Endothelial cell of umbilical vein (primary cell): ENCODE results near the gene NSL1. TPM values are rescaled to one million over a fixed set of nuclear protein-coding genes. Genes with fewer than 3 reads are reported as not detected.

ENCODE experiments used
- BruUV-seq: library from RNA; stranded (reverse); fragments of 400-500 nt; replicated peaks from 2 replicates; lab custom pipeline; 2021; lab: Mats Ljungman, UMichigan
- CTCF ChIA-PET: fragments of 300-600, 350-600 bp; sonication (Branson Sonifier 250); formaldehyde crosslinking; loops from one replicate; lab custom pipeline; 2021; ENCODE audit warnings: antibody characterized with exemption, inconsistent platforms; lab: Charles Lee
- POLR2A ChIA-PET: fragments of 300-600, 350-600 bp; sonication (Branson Sonifier 250); formaldehyde crosslinking; loops from one replicate; lab custom pipeline; 2021; ENCODE audit warnings: antibody characterized with exemption, inconsistent platforms; lab: Charles Lee
- DNase-seq: peaks from one replicate; pipeline ENCODE4 v3.0.0-alpha.2; 2011; ENCODE audit warnings: low read depth, low spot score
- FAIRE-seq: peaks from 2 replicates; lab custom pipeline; 2011; peaks lifted over from hg19 to GRCh38; lab: Jason Lieb, UNC
- H2AFZ ChIP-seq: 2 replicates; pipeline ENCODE4 v1.6.0; 2012; ENCODE audit warnings: low read depth, low read length, control low read depth, inconsistent platforms
- H3K27ac ChIP-seq: 2 replicates; pipeline ENCODE4 v1.5.1; 2011; ENCODE audit warnings: low read depth, mild to moderate bottlenecking, control low read depth, low read length, moderate library complexity; ENCODE audit not compliant: insufficient read depth
- H3K27me3 ChIP-seq, 2 experiments: 2 replicates each; pipeline versions ENCODE4 v1.6.0 to v1.6.1; 2011; ENCODE audit warnings: low read length in 2 of 2, mixed read lengths in 1 of 2; ENCODE audit not compliant: control insufficient read depth in 2 of 2, insufficient read depth in 2 of 2
- H3K36me3 ChIP-seq, 2 experiments: 2 replicates in 1 of 2; 3 replicates in 1 of 2; pipeline ENCODE4 v1.5.1; 2011; ENCODE audit warnings: low read length in 2 of 2, mild to moderate bottlenecking in 1 of 2, moderate library complexity in 1 of 2; ENCODE audit not compliant: control insufficient read depth in 2 of 2, insufficient read depth in 2 of 2; ENCODE audit errors: extremely low read depth in 1 of 2
- H3K4me1 ChIP-seq: 3 replicates; pipeline ENCODE4 v1.5.1; 2011; ENCODE audit warnings: mild to moderate bottlenecking, low read length; ENCODE audit not compliant: control insufficient read depth, insufficient read depth; ENCODE audit errors: extremely low read depth
- H3K4me2 ChIP-seq: 2 replicates; pipeline ENCODE4 v1.6.1; 2011; ENCODE audit warnings: low read length, control low read depth, mixed read lengths; ENCODE audit not compliant: insufficient read depth
- H3K4me3 ChIP-seq, 3 experiments: fragments of 200-600 bp in 1 of 3; sonication (generic), shearing (Covaris generic) in 1 of 3; replicated peaks in 1 of 3; 2 replicates each; pipeline ENCODE4 v1.5.1; 2011 to 2016; ENCODE audit warnings: control low read depth in 3 of 3, low read length in 3 of 3, mild to moderate bottlenecking in 2 of 3, inconsistent platforms in 1 of 3, low read depth in 1 of 3, moderate library complexity in 1 of 3; ENCODE audit not compliant: insufficient read depth in 1 of 3
- H3K79me2 ChIP-seq: 2 replicates; pipeline ENCODE4 v1.6.0; 2012; ENCODE audit warnings: low read length, inconsistent platforms; ENCODE audit not compliant: control insufficient read depth, insufficient read depth
- H3K9ac ChIP-seq: replicated peaks from 2 replicates; pipeline ENCODE3; 2011; ENCODE audit warnings: low read length, control low read depth; ENCODE audit not compliant: insufficient read depth; ENCODE audit errors: extremely low read depth
- H3K9me1 ChIP-seq: replicated peaks from 3 replicates; pipeline ENCODE4 v1.6.0; 2011; ENCODE audit warnings: mild to moderate bottlenecking, low read length; ENCODE audit not compliant: control insufficient read depth, insufficient read depth; ENCODE audit errors: extremely low read depth
- H3K9me3 ChIP-seq: replicated peaks from 2 replicates; pipeline ENCODE4 v1.5.1; 2012; ENCODE audit warnings: low read length, inconsistent platforms; ENCODE audit not compliant: control insufficient read depth, insufficient read depth
- H4K20me1 ChIP-seq: replicated peaks from 2 replicates; pipeline ENCODE3; 2011; ENCODE audit warnings: mild to moderate bottlenecking, low read length; ENCODE audit not compliant: control insufficient read depth, insufficient read depth; ENCODE audit errors: extremely low read depth
- EZH2 ChIP-seq: IDR thresholded peaks from 2 replicates; pipeline ENCODE4 v1.6.1; 2012; ENCODE audit warnings: borderline replicate concordance, low read depth, mild to moderate bottlenecking, moderate library complexity, low read length, inconsistent platforms; ENCODE audit not compliant: severe bottlenecking
- FOS ChIP-seq: IDR thresholded peaks from 2 replicates; pipeline ENCODE4 v1.6.1; 2011; ENCODE audit warnings: mild to moderate bottlenecking, low read length, moderate library complexity, borderline replicate concordance; ENCODE audit not compliant: insufficient read depth
- GATA2 ChIP-seq: IDR thresholded peaks from 2 replicates; pipeline ENCODE4 v1.7.0; 2011; ENCODE audit warnings: low read depth, mild to moderate bottlenecking, moderate library complexity, mixed read lengths, low read length; ENCODE audit not compliant: insufficient read length, insufficient read depth
- JUN ChIP-seq: IDR thresholded peaks from 2 replicates; pipeline ENCODE4 v1.6.1; 2011; ENCODE audit warnings: borderline replicate concordance, low read depth; ENCODE audit not compliant: insufficient read length, insufficient read depth
- MYC ChIP-seq: IDR thresholded peaks from one replicate; pipeline ENCODE4 v1.6.1; 2011; ENCODE audit warnings: mild to moderate bottlenecking, low read depth, low read length
- POLR2A ChIP-seq: IDR thresholded peaks from 2 replicates; pipeline ENCODE4 v1.6.1; 2012; ENCODE audit warnings: low read depth, mild to moderate bottlenecking, control low read depth, low read length
- POLR2AphosphoS5 ChIP-seq: IDR thresholded peaks from 2 replicates; pipeline ENCODE4 v1.6.1; 2012; ENCODE audit warnings: low read depth, mild to moderate bottlenecking, control low read depth, low read length, moderate library complexity; ENCODE audit not compliant: insufficient read depth
- dilution Hi-C: fragments of 300-500 bp; cut with MboI; formaldehyde crosslinking; loops from one replicate; pipeline ENCODE4 v1.15.0; 2019; ENCODE audit warnings: low sequenced_read_pairs; ENCODE audit not compliant: extremely low pct_ligation_motif_present
- intact Hi-C: fragments of 100-400 bp; cut with micrococcal nuclease; formaldehyde crosslinking; loops from one replicate; pipeline ENCODE4 v1.10.0; 2022
- polyA plus RNA-seq, 4 experiments: library from polyadenylated mRNA; depleted of rRNA in 3 of 4; stranded (reverse) in 3 of 4; unstranded in 1 of 4; fragments of >200 nt; gene quantifications; 2 replicates each; pipeline versions ENCODE4 v1.2.1 to v1.2.3, GENCODE V29; 2011 to 2012; ENCODE audit warnings: missing spikeins in 1 of 4
- total RNA-seq: library from RNA; stranded (reverse); gene quantifications from 2 replicates; pipeline ENCODE4 v1.2.3, GENCODE V29; 2021
- TF ChIP-seq, protein P1 (sequence below), 2 donors: IDR thresholded peaks; 1 replicate in 1 of 2; 2 replicates in 1 of 2; pipeline ENCODE4 v1.5.1; 2011; ENCODE audit warnings: low read length in 2 of 2, mild to moderate bottlenecking in 2 of 2, moderate library complexity in 2 of 2, control low read depth in 1 of 2, inconsistent platforms in 1 of 2, low read depth in 1 of 2; ENCODE audit not compliant: insufficient read depth in 1 of 2; ENCODE audit errors: extremely low read depth in 1 of 2
- TF ChIP-seq, protein P2 (sequence below): IDR thresholded peaks from 2 replicates; pipeline ENCODE4 v1.6.1; 2011; ENCODE audit not compliant: insufficient read depth, insufficient read length

Gene NSL1
- total and polyA plus RNA-seq, 2 donors (not counting 3 experiments of a cell fraction or from before 2014, with no cell fraction given): 15.5 to 30.2 TPM

DNA sequence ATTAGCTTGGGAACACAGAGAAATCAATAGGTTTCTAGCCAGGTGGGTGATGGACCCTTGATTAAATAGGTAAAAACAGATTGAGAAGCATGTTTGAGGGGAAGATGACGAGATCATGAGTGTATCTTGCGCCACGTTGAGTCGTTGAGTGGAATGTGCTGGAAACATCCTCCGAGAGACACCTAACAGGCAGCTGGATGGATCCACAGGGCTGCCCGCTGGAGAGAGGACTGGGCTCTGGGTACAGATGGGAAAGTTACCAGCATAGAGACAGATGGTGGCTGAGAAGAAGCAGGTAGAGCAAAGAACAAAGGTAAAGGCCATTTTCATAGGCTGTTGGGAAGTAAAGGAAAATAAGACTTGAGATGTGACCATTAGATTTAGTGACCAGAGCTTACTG lies 107.5 kb downstream of the NSL1 start:
- CTCF ChIA-PET: interaction anchor here (0.9 to 2.2 kb wide), 3 partner anchors 12 to 66 kb away, joined by 3 to 9 read pairs (median 4); no protein-coding TSS in a partner anchor
- H3K9me3 ChIP-seq: no peaks in the 10 kb centered on the region
- H3K9me1 ChIP-seq: no peaks in the 10 kb centered on the region
- no peaks in the 10 kb centered on the region for H3K4me1 ChIP-seq
- intact Hi-C loops (no loop called here), dilution Hi-C loops (no loop called here)
- H3K27me3 ChIP-seq: peaks cover 15 to 23% of the 10 kb centered on the region in 2 experiments
- TF ChIP-seq POLR2AphosphoS5: no peak
- no peak for TF ChIP-seq EZH2
- no peak for TF ChIP-seq FOS
- TF ChIP-seq, protein P1, sequence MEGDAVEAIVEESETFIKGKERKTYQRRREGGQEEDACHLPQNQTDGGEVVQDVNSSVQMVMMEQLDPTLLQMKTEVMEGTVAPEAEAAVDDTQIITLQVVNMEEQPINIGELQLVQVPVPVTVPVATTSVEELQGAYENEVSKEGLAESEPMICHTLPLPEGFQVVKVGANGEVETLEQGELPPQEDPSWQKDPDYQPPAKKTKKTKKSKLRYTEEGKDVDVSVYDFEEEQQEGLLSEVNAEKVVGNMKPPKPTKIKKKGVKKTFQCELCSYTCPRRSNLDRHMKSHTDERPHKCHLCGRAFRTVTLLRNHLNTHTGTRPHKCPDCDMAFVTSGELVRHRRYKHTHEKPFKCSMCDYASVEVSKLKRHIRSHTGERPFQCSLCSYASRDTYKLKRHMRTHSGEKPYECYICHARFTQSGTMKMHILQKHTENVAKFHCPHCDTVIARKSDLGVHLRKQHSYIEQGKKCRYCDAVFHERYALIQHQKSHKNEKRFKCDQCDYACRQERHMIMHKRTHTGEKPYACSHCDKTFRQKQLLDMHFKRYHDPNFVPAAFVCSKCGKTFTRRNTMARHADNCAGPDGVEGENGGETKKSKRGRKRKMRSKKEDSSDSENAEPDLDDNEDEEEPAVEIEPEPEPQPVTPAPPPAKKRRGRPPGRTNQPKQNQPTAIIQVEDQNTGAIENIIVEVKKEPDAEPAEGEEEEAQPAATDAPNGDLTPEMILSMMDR (IDR thresholded peaks at IDR 0.05; ENCODE audit: extremely low read depth in 1 of 2, insufficient read depth in 1 of 2, low read depth in 1 of 2, low read length in 2 of 2): no peak
- TF ChIP-seq MYC: no peak
- TF ChIP-seq, protein P2, sequence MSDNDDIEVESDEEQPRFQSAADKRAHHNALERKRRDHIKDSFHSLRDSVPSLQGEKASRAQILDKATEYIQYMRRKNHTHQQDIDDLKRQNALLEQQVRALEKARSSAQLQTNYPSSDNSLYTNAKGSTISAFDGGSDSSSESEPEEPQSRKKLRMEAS: no peak
- TF ChIP-seq POLR2A: no peak
- TF ChIP-seq GATA2: no peak
- TF ChIP-seq JUN: no peak
- H3K4me3 ChIP-seq: no peak overlapping the region
- no peaks in the 10 kb centered on the region for H3K79me2 ChIP-seq
- no peak overlapping the region for H2AFZ ChIP-seq
- H3K27ac ChIP-seq: no peak overlapping the region
- H3K36me3 ChIP-seq: no peaks in the 10 kb centered on the region
- no TSS peak for BruUV-seq
- DNase-seq (no peak), FAIRE-seq (no peak)
- H3K4me2 ChIP-seq: no peak overlapping the region
- POLR2A ChIA-PET: no interaction called here
- H4K20me1 ChIP-seq: no peaks in the 10 kb centered on the region
- H3K9ac ChIP-seq: no peak overlapping the region
